IMR-90 (cell line): Measurements from ENCODE around the gene MARVELD3. TPM values are rescaled to one million over a fixed set of nuclear protein-coding genes. Genes with fewer than 3 reads are reported as not detected.
"Not testable (repeated sequence)": the region's sequence is repeated elsewhere in the genome, so short reads cannot be mapped to it uniquely, and the experiment has no call there.

ENCODE experiments used
- ATAC-seq: fragments of 200-7000 bp; cut with Tn5 transposase; 2 replicates; pipeline ENCODE4 v1.9.1; 2020; ENCODE audit warnings: low read depth, mild to moderate bottlenecking, moderate library complexity
- BruUV-seq: library from RNA; stranded (reverse); fragments of 400-500 nt; replicated peaks from 2 replicates; lab custom pipeline; 2021; lab: Mats Ljungman, UMichigan
- CTCF ChIA-PET: fragments of 300-600 bp; formaldehyde crosslinking; extraction: SDS; loops from one replicate; lab custom pipeline; 2021; ENCODE audit warnings: antibody characterized with exemption; lab: Yijun Ruan, JAX
- POLR2A ChIA-PET: fragments of 300-600 bp; sonication (Branson Sonifier 250); formaldehyde crosslinking; loops from one replicate; lab custom pipeline; 2022; ENCODE audit warnings: antibody characterized with exemption; ENCODE audit not compliant: unreplicated experiment; lab: Charles Lee
- DNase-seq: peaks from one replicate; pipeline ENCODE4 v3.0.0; 2013
- H2AFZ ChIP-seq: replicated peaks from 2 replicates; pipeline ENCODE3; 2013; ENCODE audit warnings: low read length, mild to moderate bottlenecking; ENCODE audit not compliant: poor library complexity
- H2AK5ac ChIP-seq: 2 replicates; pipeline ENCODE4 v1.6.1; 2013; ENCODE audit warnings: low read depth, low read length, inconsistent platforms
- H2AK9ac ChIP-seq: replicated peaks from 2 replicates; pipeline ENCODE3; 2013; ENCODE audit warnings: mild to moderate bottlenecking, low read depth, low read length, moderate library complexity; ENCODE audit not compliant: poor library complexity
- H2BK120ac ChIP-seq: 2 replicates; pipeline ENCODE4 v1.6.1; 2013; ENCODE audit warnings: low read depth, low read length, inconsistent platforms
- H2BK15ac ChIP-seq: 3 replicates; pipeline ENCODE4 v1.6.1; 2013; ENCODE audit warnings: low read depth, low read length, inconsistent platforms
- H2BK20ac ChIP-seq: 2 replicates; pipeline ENCODE4 v1.6.1; 2013; ENCODE audit warnings: low read depth, mild to moderate bottlenecking, inconsistent platforms, low read length, moderate library complexity
- H2BK5ac ChIP-seq: 2 replicates; pipeline ENCODE4 v1.6.1; 2013; ENCODE audit warnings: mild to moderate bottlenecking, low read depth, low read length, inconsistent platforms; ENCODE audit not compliant: poor library complexity, severe bottlenecking
- H3K14ac ChIP-seq: replicated peaks from 2 replicates; pipeline ENCODE4 v1.6.1; 2013; ENCODE audit warnings: low read depth, low read length, inconsistent platforms
- H3K18ac ChIP-seq: 2 replicates; pipeline ENCODE4 v1.6.1; 2013; ENCODE audit warnings: low read depth, low read length, control low read depth
- H3K23ac ChIP-seq: 2 replicates; pipeline ENCODE4 v1.6.1; 2013; ENCODE audit warnings: low read depth, low read length, inconsistent platforms
- H3K27ac ChIP-seq: 2 replicates; pipeline ENCODE4 v1.5.1; 2013; ENCODE audit warnings: mild to moderate bottlenecking, control low read depth, low read length; ENCODE audit not compliant: insufficient read depth
- H3K27me3 ChIP-seq: 2 replicates; pipeline ENCODE4 v1.6.1; 2013; ENCODE audit warnings: low read length; ENCODE audit not compliant: control insufficient read depth, insufficient read depth
- H3K36me3 ChIP-seq: 2 replicates; pipeline ENCODE4 v1.6.1; 2013; ENCODE audit warnings: low read length, mixed read lengths; ENCODE audit not compliant: control insufficient read depth, insufficient read depth
- H3K4ac ChIP-seq: 2 replicates; pipeline ENCODE4 v1.6.1; 2013; ENCODE audit warnings: low read depth, low read length, inconsistent platforms
- H3K4me1 ChIP-seq: 2 replicates; pipeline ENCODE4 v1.6.1; 2013; ENCODE audit warnings: low read length, mixed read lengths; ENCODE audit not compliant: control insufficient read depth, insufficient read depth
- H3K4me2 ChIP-seq: 2 replicates; pipeline ENCODE4 v1.6.1; 2013; ENCODE audit warnings: low read depth, mild to moderate bottlenecking, control low read depth, low read length, moderate library complexity
- H3K4me3 ChIP-seq: 2 replicates; pipeline ENCODE4 v1.5.1; 2013; ENCODE audit warnings: low read depth, mild to moderate bottlenecking, control low read depth, low read length, moderate library complexity; ENCODE audit not compliant: insufficient read depth
- H3K56ac ChIP-seq: 2 replicates; pipeline ENCODE4 v1.6.1; 2013; ENCODE audit warnings: low read length, inconsistent platforms; ENCODE audit not compliant: insufficient read depth; ENCODE audit errors: extremely low read depth
- H3K79me1 ChIP-seq, 2 experiments: 2 replicates each; pipeline ENCODE4 v1.6.1; 2013; ENCODE audit warnings: low read length in 2 of 2, inconsistent platforms in 1 of 2, low read depth in 1 of 2
- H3K9ac ChIP-seq: 2 replicates; pipeline ENCODE4 v1.6.1; 2013; ENCODE audit warnings: low read depth, low read length, control low read depth
- H3K9me1 ChIP-seq: 2 replicates; pipeline ENCODE4 v1.6.1; 2013; ENCODE audit warnings: low read length, inconsistent platforms; ENCODE audit not compliant: insufficient read depth
- H3K9me3 ChIP-seq: 2 replicates; pipeline ENCODE4 v1.6.1; 2013; ENCODE audit warnings: low read length; ENCODE audit not compliant: control insufficient read depth, insufficient read depth
- H4K20me1 ChIP-seq: 2 replicates; pipeline ENCODE4 v1.6.1; 2013; ENCODE audit warnings: low read length, inconsistent platforms; ENCODE audit not compliant: insufficient read depth
- H4K5ac ChIP-seq: 2 replicates; pipeline ENCODE4 v1.6.1; 2013; ENCODE audit warnings: mild to moderate bottlenecking, low read depth, low read length, control low read depth
- H4K8ac ChIP-seq, 2 experiments: 2 replicates each; pipeline ENCODE4 v1.6.1; 2013; ENCODE audit warnings: low read depth in 2 of 2, low read length in 2 of 2, control low read depth in 1 of 2, inconsistent platforms in 1 of 2
- H4K91ac ChIP-seq: 2 replicates; pipeline ENCODE4 v1.6.1; 2013; ENCODE audit warnings: low read depth, low read length, inconsistent platforms; ENCODE audit not compliant: insufficient read depth
- WGBS, 2 experiments: methylation state at CpG; one replicate each; pipeline versions ENCODE4 v1.1.5 to v1.1.7; 2013; ENCODE audit warnings: missing lambda C conversion rate in 2 of 2; ENCODE audit not compliant: insufficient read length in 1 of 2; ENCODE audit errors: extremely low coverage in 2 of 2; 5-methylcytosine and 5-hydroxymethylcytosine counted together
- dilution Hi-C: fragments of 300-500 bp; cut with HindIII; formaldehyde crosslinking; loops from one replicate; pipeline ENCODE4 v1.14.3; 2018; ENCODE audit warnings: low sequenced_read_pairs; ENCODE audit not compliant: unreplicated experiment
- in situ Hi-C: fragments of 300-500 bp; cut with MboI; formaldehyde crosslinking; loops from 3 replicates; pipeline ENCODE4 v1.14.3; 2019; ENCODE audit warnings: low sequenced_read_pairs, inconsistent platforms, mixed read lengths
- intact Hi-C: fragments of 100-400 bp; cut with micrococcal nuclease; formaldehyde crosslinking; loops from 2 replicates; pipeline ENCODE4 v1.10.0; 2022
- polyA plus RNA-seq, 3 experiments: library from polyadenylated mRNA; depleted of rRNA; stranded (reverse); fragments of >200 nt; gene quantifications; 2 replicates each; pipeline ENCODE4 v1.2.3, GENCODE V29; 2012; ENCODE audit warnings: low replicate concordance in 1 of 3
- total RNA-seq: library from RNA; depleted of rRNA; stranded (reverse); fragments of >200 nt; gene quantifications from 2 replicates; pipeline ENCODE4 v1.2.3, GENCODE V29; 2012

MARVELD3 gene
- total and polyA plus RNA-seq, 2 of the 4 experiments (the other 2 are of a cell fraction) = not detected

DNA sequence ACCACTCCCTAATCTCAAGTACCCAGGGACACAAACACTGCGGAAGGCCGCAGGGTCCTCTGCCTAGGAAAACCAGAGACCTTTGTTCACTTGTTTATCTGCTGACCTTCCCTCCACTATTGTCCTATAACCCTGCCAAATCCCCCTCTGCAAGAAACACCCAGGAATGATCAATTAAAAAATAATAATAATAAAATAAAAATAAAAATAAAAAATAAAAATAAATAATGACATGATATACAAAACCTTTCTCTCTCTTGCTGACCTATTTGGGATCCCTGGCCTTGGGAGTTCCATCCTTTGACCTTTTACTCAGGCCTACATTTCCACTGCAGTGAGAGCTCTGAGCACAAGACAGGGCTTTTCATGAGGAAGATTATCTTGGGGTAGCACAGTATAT is 35.9 kb upstream of the MARVELD3 start:
- intact Hi-C loops, H3K27ac ChIP-seq, H3K9ac ChIP-seq, H2AK9ac ChIP-seq, H2BK5ac ChIP-seq, H2AK5ac ChIP-seq, H4K91ac ChIP-seq, H3K23ac ChIP-seq, H4K5ac ChIP-seq, H3K18ac ChIP-seq, H3K36me3 ChIP-seq, H2AFZ ChIP-seq, H3K9me3 ChIP-seq, H3K14ac ChIP-seq, H3K9me1 ChIP-seq, H2BK15ac ChIP-seq, H4K8ac ChIP-seq, H3K27me3 ChIP-seq, H3K79me1 ChIP-seq, H3K4me2 ChIP-seq, POLR2A ChIA-PET, H4K20me1 ChIP-seq, DNase-seq, BruUV-seq, H3K56ac ChIP-seq, H2BK120ac ChIP-seq, H3K4me3 ChIP-seq, in situ Hi-C loops, ATAC-seq, CTCF ChIA-PET, H3K4me1 ChIP-seq, dilution Hi-C loops, H2BK20ac ChIP-seq, H3K4ac ChIP-seq: not testable (repeated sequence)
- no CpG with 5 or more reads among the region's 2 CpGs for WGBS, 2 experiments
